ENCODE measurements around the gene PROCA1.

DNA sequence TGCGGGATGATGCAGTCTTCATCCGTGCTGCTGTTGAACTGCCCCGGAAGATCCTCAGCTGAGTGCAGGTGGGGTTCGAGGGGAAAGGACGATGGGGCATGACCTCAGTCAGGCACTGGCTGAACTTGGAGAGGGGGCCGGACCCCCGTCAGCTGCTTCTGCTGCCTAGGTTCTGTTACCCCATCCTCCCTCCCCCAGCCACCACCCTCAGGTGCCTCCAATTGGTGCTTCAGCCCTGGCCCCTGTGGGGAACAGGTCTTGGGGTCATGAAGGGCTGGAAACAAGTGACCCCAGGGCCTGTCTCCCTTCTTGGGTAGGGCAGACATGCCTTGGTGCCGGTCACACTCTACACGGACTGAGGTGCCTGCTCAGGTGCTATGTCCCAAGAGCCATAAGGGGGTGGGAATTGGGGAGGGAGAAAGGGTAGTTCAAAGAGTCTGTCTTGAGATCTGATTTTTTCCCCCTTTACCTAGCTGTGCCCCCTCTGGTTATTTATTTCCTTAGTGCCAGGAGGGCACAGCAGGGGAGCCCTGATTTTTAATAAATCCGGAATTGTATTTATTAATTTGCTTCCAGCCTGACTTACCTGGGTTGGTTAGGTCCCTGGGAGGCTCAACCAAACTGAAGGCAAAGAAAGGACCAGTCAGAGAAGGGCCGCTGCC lies 38.0 kb upstream of the PROCA1 start:
- TF ChIP-seq, protein P1, sequence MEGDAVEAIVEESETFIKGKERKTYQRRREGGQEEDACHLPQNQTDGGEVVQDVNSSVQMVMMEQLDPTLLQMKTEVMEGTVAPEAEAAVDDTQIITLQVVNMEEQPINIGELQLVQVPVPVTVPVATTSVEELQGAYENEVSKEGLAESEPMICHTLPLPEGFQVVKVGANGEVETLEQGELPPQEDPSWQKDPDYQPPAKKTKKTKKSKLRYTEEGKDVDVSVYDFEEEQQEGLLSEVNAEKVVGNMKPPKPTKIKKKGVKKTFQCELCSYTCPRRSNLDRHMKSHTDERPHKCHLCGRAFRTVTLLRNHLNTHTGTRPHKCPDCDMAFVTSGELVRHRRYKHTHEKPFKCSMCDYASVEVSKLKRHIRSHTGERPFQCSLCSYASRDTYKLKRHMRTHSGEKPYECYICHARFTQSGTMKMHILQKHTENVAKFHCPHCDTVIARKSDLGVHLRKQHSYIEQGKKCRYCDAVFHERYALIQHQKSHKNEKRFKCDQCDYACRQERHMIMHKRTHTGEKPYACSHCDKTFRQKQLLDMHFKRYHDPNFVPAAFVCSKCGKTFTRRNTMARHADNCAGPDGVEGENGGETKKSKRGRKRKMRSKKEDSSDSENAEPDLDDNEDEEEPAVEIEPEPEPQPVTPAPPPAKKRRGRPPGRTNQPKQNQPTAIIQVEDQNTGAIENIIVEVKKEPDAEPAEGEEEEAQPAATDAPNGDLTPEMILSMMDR (conservative IDR thresholded peaks at IDR 0.05; ENCODE audit: low read depth, low read length) = no peak
- TF ChIP-seq EZH2 (IDR thresholded peaks at IDR 0.05; ENCODE audit: borderline replicate concordance, low read depth, low read length, poor library complexity, severe bottlenecking) = no peak

All from A673 (cell line).